Skeletal muscle cell (primary cell): ENCODE data around the gene S1PR2.
"Not testable (repeated sequence)": the region's sequence is repeated elsewhere in the genome, so short reads cannot be mapped to it uniquely, and the experiment has no call there.

Experiments
- DNase-seq: peaks from one replicate; pipeline ENCODE4 v3.0.0-alpha.2; 2010; ENCODE audit warnings: low read depth
- H3K4me3 ChIP-seq: 2 replicates; pipeline ENCODE4 v1.5.1; 2011; ENCODE audit warnings: low read depth, mild to moderate bottlenecking, control low read depth, low read length, moderate library complexity

Gene S1PR2

DNA sequence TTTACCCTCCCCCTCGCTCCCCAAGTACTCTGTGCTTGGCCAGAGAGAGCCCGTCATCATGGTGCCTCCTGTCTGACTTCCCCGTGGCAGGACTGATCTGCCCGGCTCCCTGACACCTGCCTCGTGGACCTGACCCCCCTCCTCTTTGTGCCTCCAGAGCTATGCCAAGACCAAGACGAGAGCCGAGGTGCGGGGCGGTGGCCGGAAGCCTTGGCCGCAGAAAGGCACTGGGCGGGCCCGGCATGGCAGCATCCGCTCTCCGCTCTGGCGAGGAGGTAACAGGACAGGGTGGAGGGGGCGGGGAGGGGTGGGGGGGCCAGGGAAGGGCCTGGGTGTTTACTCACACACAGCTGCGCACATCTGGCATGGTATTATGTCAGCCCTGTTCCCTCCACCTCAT lies 25.4 kb upstream of the S1PR2 start:
- no peak for DNase-seq
- no peak overlapping the region for H3K4me3 ChIP-seq

DNA sequence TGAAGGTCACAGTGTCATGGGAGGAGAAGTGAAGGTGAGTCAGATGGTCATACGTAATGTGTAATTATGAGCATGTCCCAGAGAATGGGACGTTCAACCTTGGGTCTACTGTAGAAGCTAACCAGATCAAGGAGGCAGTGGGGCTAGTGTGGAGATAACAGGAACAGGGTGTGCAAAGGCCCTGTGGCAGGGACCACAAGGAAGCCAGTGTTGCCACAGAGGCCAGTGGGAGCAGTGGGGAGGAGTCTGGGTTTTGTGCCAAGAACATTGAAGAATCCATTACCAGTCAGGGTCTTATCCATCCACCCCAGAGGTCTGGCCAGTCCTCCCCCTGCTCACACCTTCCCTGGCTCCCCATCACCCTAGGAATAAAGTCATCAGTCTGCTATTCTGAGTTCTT lies 24.2 kb upstream of the S1PR2 start:
- no peak overlapping the region for H3K4me3 ChIP-seq

GRCh38 chr19:10254244-10254643 lies 23.1 kb upstream of the S1PR2 start:
- DNase-seq, result no peak
- H3K4me3 ChIP-seq, result no peak overlapping the region

More for the DNA sequence above, 24.2 kb upstream of the S1PR2 start:
- no peak for DNase-seq

DNA sequence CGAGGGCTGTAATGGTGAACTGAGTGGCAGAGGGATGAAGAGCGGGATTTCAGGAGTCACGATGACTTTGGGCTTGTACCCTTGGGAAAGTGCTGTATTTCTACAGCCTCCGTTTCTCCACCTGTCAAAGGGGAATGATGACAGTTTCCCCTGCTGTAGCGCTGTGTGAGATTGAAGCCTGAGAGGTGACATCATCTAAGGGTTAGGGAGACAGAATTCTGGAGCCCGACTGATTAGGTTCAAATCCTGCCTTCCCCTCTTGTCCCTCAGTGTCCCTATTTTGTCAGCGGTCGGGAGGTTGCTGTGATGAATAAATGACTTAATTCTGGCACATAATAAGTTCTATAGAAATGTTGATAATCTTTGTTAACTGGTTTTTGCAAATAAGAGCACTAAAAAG lies 21.6 kb upstream of the S1PR2 start:
- peak overlapping the region; percentile 97 for H3K4me3 ChIP-seq
- DNase-seq, result no peak

DNA sequence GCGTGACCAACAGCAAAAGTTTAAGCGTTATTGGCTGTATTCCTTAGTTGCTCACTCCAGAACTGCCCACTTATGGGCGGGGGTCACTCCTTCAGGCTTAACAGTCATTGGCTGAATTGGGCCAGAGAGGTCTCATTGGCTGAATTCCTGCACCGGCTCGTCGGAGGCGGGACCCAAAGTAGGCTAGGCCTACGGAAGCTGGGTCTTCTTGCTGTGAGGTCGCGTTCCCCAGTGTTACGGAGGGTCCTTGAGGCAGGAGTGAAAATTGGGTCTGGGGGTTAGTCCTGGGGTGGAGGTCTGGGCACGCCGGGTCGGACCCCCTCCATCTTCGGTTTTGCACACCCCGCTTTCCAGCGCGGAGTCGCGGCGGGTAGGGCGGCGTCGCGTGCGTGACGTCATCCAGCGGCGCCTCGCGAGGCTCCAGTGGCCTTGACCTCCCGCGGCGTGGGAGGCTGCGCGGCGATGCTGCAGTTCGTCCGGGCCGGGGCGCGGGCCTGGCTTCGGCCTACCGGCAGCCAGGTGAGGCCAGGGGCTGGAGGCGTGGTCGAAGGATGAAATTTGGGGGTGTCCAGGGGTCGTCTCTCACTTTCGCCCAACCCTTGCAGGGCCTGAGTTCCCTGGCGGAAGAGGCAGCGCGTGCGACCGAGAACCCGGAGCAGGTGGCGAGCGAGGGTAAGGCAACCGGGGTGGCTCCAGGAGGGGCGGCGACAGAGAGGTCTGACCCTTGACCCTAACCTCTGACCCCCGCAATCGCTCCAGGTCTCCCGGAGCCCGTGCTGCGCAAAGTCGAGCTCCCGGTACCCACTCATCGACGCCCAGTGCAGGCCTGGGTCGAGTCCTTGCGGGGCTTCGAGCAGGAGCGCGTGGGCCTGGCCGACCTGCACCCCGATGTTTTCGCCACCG lies 20.9 kb upstream of the S1PR2 start, which contains the start of gene MRPL4:
TSS of gene MRPL4 (plus strand) at position 423 of the 903 bp plus-strand sequence. CDS start at position 463, 40 bp downstream.
- H3K4me3 ChIP-seq, result peak within 1 kb of the TSS; percentile 97
- peak; percentile 94 for DNase-seq

DNA sequence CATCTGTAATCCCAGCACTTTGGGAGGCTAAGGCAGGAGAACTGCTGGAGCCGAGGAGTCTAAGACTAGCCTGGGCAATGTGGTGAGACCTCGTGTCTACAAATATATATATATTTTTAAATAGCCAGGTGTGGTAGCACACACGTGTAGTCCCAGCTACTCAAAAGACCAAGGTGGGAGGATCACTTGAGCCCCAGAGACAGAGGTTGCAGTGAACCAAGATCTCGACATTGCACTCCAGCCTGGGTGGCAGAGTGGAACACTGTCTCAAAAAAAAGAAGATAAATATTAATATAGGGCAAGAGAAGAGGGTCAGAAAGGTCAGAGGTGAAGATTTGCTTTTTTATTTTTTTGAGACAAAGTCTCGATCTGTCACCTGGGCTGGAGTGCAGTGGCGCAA lies 15.4 kb upstream of the S1PR2 start:
- no peak for DNase-seq
- no peak overlapping the region for H3K4me3 ChIP-seq

DNA sequence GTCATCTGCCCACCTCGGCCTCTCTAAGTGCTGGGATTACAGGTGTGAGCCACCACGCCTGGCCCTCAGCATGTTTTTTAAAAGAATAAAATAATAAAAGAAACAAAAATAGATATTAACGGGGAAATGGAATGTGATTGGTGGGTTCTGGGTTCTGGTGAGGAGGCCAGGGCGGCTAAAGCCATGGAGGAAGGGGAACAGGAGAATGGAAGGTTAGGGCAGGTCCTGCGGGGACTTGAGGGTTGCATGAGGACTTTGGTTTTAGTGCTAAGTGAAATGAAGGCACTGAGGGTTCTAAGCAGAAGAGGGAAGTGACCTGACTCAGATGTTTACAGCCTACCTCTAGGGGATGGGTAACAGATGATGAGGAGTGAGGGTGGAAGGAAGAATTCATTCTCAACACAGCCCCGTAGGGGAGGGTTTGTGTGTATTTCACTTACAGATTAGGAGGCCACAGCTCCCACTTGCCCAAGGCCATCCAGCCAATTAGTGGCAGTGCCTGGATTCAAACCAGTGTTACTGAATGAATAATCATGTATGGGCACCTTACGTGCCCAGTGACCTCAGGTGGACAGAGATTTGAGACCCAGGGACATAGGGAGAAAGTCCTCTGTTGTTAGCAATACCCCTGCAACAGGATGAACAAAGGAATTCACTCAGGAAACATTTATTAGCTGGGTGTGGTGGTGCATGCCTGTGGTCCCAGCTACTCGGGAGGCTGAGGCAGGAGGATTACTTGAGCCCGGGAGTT lies 14.2 kb upstream of the S1PR2 start:
- no peak overlapping the region for H3K4me3 ChIP-seq
- no peak for DNase-seq

- H3K4me3 ChIP-seq, result no peak overlapping the region
Observed at GRCh38 chr19:10243606-10244005, 12.5 kb upstream of the S1PR2 start.

GRCh38 chr19:10241826-10242449 lies 10.8 kb upstream of the S1PR2 start:
- not testable (repeated sequence) for H3K4me3 ChIP-seq, DNase-seq

More at GRCh38 chr19:10243606-10244005, 12.5 kb upstream of the S1PR2 start:
- no peak for DNase-seq

- H3K4me3 ChIP-seq, result no peak overlapping the region
- peak; percentile 85 for DNase-seq
Observed at GRCh38 chr19:10238172-10238783, 7.1 kb upstream of the S1PR2 start.

GRCh38 chr19:10237702-10238101 lies 6.6 kb upstream of the S1PR2 start:
- no peak overlapping the region for H3K4me3 ChIP-seq
- no peak for DNase-seq

GRCh38 chr19:10235409-10235808 lies 4.3 kb upstream of the S1PR2 start:
- not testable (repeated sequence) for H3K4me3 ChIP-seq

DNA sequence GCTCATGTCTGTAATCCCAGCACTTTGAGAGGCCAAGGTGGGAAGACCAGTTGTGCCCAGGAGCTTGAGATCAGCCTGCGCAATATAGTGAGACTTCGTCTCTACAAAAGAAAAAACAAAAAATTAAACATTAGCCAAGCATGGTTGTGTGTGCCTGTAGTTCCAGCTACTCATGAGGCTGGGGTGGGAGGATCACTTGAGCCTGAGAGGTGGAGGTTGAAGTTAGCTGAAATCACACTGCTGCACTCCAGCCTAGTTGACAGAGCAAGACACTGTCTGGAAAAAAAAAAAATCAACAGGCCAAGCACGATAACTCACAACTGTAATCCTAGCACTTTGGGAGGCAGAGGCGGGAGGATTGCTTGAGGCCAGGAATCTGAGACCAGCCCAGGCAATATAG lies 3.9 kb upstream of the S1PR2 start:
- no peak for DNase-seq
- H3K4me3 ChIP-seq, result no peak overlapping the region

More at GRCh38 chr19:10235409-10235808, 4.3 kb upstream of the S1PR2 start:
- DNase-seq, result not testable (repeated sequence)

DNA sequence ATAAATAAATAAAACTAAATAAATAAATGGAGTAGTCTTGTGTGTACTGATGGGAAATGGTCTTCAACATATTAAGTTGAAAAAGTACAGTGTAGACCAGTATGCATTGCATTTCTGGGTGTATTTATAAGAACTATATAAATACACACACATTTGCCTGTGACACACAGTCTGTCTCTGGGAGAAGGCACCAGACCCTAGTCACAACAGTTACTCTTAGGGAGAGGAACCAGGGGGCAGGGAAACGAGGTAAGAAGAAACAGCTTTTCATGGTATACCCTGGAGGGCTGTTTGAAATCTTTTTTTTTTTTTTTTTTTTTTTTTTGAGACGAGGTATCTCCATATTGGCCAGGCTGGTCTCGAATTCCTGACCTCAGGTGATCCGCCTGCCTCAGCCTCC lies 2.8 kb upstream of the S1PR2 start:
- no peak for DNase-seq
- no peak overlapping the region for H3K4me3 ChIP-seq

DNA sequence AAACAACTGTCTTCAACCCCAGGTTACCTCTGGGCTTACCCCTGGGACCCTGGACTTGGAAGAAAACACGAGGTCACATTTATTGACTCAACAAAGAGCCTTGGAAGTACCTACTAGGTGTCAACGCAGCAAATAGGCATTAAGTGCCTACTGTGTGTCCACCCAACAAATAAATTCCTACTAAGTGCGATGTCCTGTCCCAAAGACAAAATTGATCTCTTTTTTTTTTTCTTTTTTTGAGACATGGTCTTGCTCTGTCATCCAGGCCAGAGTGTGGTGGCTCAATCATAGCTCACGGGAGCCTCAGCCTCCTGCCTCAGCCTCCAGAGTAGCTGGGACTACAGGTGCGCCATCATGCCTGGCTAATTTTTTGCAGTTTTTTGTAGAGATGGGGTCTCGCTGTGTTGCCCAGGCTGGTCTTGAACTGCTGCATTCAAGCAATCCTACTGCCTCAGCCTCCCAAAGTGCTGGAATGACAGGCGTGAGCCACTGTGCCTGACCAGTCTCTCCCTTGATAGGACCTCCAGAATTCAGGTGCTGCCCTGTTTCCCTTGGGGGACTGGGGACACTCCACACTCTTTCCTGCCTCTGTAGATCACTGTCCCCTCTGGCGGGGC lies 589 bp upstream of the S1PR2 start:
- DNase-seq, result no peak
- peak overlapping the region; percentile 92 for H3K4me3 ChIP-seq

DNA sequence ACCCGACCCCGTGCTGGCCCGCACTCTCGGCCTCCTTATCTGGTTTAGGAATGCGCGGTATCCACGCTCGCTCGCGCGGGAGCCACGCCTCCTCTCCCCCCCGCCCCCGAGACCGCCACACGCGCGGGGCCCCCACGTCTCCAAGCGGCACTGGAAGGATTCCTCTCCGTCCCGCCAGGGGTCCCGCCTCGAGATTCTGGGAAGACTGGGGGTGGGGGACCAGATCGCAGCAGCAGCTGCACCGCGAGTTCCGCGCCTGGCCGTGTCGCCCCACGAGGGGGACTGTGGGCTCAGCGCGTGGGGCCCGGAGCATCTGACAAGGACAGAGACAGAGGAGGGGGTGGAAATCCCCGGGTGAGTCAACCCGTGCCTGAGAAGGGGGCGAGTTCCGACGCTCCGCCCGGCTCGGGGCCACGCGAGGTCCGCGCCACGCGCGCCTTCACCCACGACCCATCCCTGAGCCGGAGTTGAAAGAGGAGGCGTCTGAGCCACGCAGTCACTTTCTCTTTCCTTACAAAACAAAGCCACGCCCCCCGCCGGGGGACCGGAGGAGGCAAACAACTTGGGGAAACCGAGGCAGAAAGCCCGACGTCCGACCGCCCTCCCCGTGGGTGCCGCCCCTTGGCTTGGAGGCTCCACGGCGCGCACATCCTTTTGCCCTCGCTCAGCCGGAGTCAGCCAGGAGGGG lies 814 bp downstream of the S1PR2 start:
- H3K4me3 ChIP-seq, result peak overlapping the region; percentile 92
- DNase-seq, result no peak

DNA sequence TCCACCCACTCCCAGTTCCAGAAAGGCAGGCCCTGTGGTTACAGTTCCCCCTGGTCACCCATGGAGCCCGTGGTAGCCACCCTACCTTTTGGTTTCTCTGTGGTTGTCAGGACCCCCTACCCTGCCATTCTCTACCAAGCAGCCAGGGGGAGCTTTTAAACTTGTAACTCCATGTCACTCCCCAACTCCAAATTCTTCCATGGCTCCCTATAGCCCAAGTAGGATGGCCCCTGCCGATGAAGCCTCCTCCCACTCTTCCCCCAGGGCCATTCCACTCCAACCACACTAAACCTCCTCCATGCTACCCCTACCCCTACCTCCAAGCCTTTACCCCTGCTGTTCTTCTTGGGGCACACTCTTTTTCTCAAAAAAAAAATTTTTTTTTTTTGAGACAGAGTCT lies 2.2 kb downstream of the S1PR2 start:
- H3K4me3 ChIP-seq, result peak overlapping the region; percentile 12
- DNase-seq, result no peak

- no peak overlapping the region for H3K4me3 ChIP-seq
Observed at GRCh38 chr19:10228393-10228792, 2.7 kb downstream of the S1PR2 start.

More at GRCh38 chr19:10228393-10228792, 2.7 kb downstream of the S1PR2 start:
- DNase-seq, result no peak
